K562 (cell line): ENCODE measurements around the gene EGFL7. TPM values are rescaled to one million over a fixed set of nuclear protein-coding genes. Genes with fewer than 3 reads are reported as not detected.

ENCODE experiments used
- ADNP ChIP-seq: fragments of 200-800 bp; sonication (Bioruptor generic); IDR thresholded peaks from 2 replicates; pipeline ENCODE4 v1.6.1; 2016; ENCODE audit warnings: missing genetic modification characterization, missing compliant biosample characterization
- AFF1 ChIP-seq, 2 experiments: fragments of 450-650 bp; IDR thresholded peaks; 2 replicates each; pipeline ENCODE4 v1.6.1; 2018; ENCODE audit warnings: mild to moderate bottlenecking in 2 of 2, low read depth in 1 of 2; ENCODE audit not compliant: partially characterized antibody in 2 of 2
- BCL6 ChIP-seq: fragments of 250-450 bp; sonication (Bioruptor Pico); IDR thresholded peaks from 2 replicates; pipeline ENCODE4 v1.4.0; 2020
- BDP1 ChIP-seq: IDR thresholded peaks from 3 replicates; pipeline ENCODE4 v1.6.1; 2011; ENCODE audit not compliant: insufficient read length, insufficient read depth
- CBX5 ChIP-seq: IDR thresholded peaks from 2 replicates; pipeline ENCODE4 v1.6.1; 2014; ENCODE audit warnings: low read depth, borderline replicate concordance
- FIP1L1 ChIP-seq: fragments of 200-400 bp; formaldehyde crosslinking; IDR thresholded peaks from 2 replicates; pipeline ENCODE4 v1.6.1; 2018; ENCODE audit warnings: mild to moderate bottlenecking, low read depth, low read length; ENCODE audit not compliant: poor library complexity, severe bottlenecking
- FOXA3 ChIP-seq, 2 experiments: fragments of 450-650 bp in 1 of 2; sonication (generic) in 1 of 2; formaldehyde crosslinking; IDR thresholded peaks in 1 of 2; conservative IDR thresholded peaks in 1 of 2; 2 replicates each; pipeline versions ENCODE4 v1.4.0 to v1.8.0; 2020 to 2022; ENCODE audit warnings: mild to moderate bottlenecking in 2 of 2, missing genetic modification reagents in 1 of 2
- GTF3C2 ChIP-seq: IDR thresholded peaks from 3 replicates; pipeline ENCODE4 v1.6.1; 2011; ENCODE audit warnings: borderline replicate concordance, mild to moderate bottlenecking, moderate library complexity; ENCODE audit not compliant: insufficient read length; ENCODE audit errors: extremely low read depth
- HDAC6 ChIP-seq: IDR thresholded peaks from 2 replicates; pipeline ENCODE4 v1.6.1; 2012; ENCODE audit warnings: low read depth, mild to moderate bottlenecking, control low read depth, inconsistent platforms, low read length, moderate library complexity
- ILF3 ChIP-seq: fragments of 450-650 bp; IDR thresholded peaks from 2 replicates; pipeline ENCODE4 v1.6.1; 2018; ENCODE audit warnings: antibody characterized with exemption, mild to moderate bottlenecking, moderate library complexity, borderline replicate concordance
- L3MBTL2 ChIP-seq: fragments of 450-650 bp; IDR thresholded peaks from 2 replicates; pipeline ENCODE4 v1.6.1; 2016; ENCODE audit warnings: mild to moderate bottlenecking, moderate library complexity
- LEF1 ChIP-seq: fragments of 450-650 bp; IDR thresholded peaks from 2 replicates; pipeline ENCODE4 v1.6.1; 2016; ENCODE audit warnings: mild to moderate bottlenecking
- MCM7 ChIP-seq, 2 experiments: fragments of 450-650 bp; IDR thresholded peaks; 2 replicates each; pipeline ENCODE4 v1.6.1; 2016 to 2018
- NELFE ChIP-seq: IDR thresholded peaks from 2 replicates; pipeline ENCODE4 v1.6.1; 2011; ENCODE audit warnings: mild to moderate bottlenecking; ENCODE audit not compliant: insufficient read depth, insufficient read length
- THRA ChIP-seq: fragments of 450-650 bp; IDR thresholded peaks from 2 replicates; pipeline ENCODE4 v1.6.1; 2017; ENCODE audit warnings: mild to moderate bottlenecking, moderate library complexity
- TSC22D4 ChIP-seq: fragments of 450-650 bp; IDR thresholded peaks from 2 replicates; pipeline ENCODE4 v1.6.1; 2016; ENCODE audit warnings: missing genetic modification characterization, missing biosample characterization, control low read depth
- ZFP1 ChIP-seq: fragments of 450-650 bp; formaldehyde crosslinking; IDR thresholded peaks from 2 replicates; pipeline ENCODE4 v1.4.0; 2020; ENCODE audit warnings: mild to moderate bottlenecking, mixed read lengths
- ZKSCAN8 ChIP-seq: fragments of 200-800 bp; sonication (Bioruptor generic); IDR thresholded peaks from 2 replicates; pipeline ENCODE4 v1.6.1; 2016; ENCODE audit warnings: missing genetic modification characterization, missing compliant biosample characterization
- ZNF445 ChIP-seq: fragments of 250-450 bp; sonication (Bioruptor Pico); IDR thresholded peaks from 2 replicates; pipeline ENCODE4 v1.4.0; 2020; ENCODE audit warnings: low read depth, mild to moderate bottlenecking, moderate library complexity
- ZNF75A ChIP-seq: fragments of 450-650 bp; formaldehyde crosslinking; IDR thresholded peaks from 2 replicates; pipeline ENCODE4 v1.4.0; 2020; ENCODE audit warnings: mild to moderate bottlenecking
- ZSCAN29 ChIP-seq: fragments of 450-650 bp; IDR thresholded peaks from 2 replicates; pipeline ENCODE4 v1.6.1; 2017
- polyA plus RNA-seq, 8 experiments: library from polyadenylated mRNA; depleted of rRNA in 4 of 8; stranded (reverse) in 5 of 8; unstranded in 3 of 8; fragments of >200 nt; fragmentation: Nextera tagmentation in 2 of 8; fragmentation: Illumina TruSeq in 1 of 8; extraction: Ambion mirVana in 2 of 8; extraction: Trizol in 1 of 8; gene quantifications; 2 replicates each; pipeline versions ENCODE4 v1.2.1 to v1.2.3, GENCODE V29; 2011 to 2014; ENCODE audit warnings: inconsistent platforms in 1 of 8, missing spikeins in 1 of 8
- total RNA-seq, 7 experiments: library from RNA; depleted of rRNA in 6 of 7; stranded (reverse); fragments of >200 nt in 6 of 7; fragmentation: Illumina TruSeq in 2 of 7; extraction: Trizol in 2 of 7; gene quantifications; 2 replicates each; pipeline versions ENCODE4 v1.2.1 to v1.2.3, GENCODE V29; 2011 to 2021; ENCODE audit warnings: low replicate concordance in 1 of 7

EGFL7 gene
- total and polyA plus RNA-seq, 9 of the 15 experiments (the other 6 are each of a cell fraction or from before 2014, with no cell fraction given): 1.5 to 286 (median 55.5) TPM

- no peak for TF ChIP-seq TSC22D4 (tag)
- TF ChIP-seq BCL6: no peak
- TF ChIP-seq MCM7 (IDR thresholded peaks at IDR 0.05): no peak
- no peak for TF ChIP-seq ADNP (tag)
- no peak for TF ChIP-seq LEF1
- TF ChIP-seq ZNF75A: peak; percentile 67
- TF ChIP-seq CBX5: no peak
- no peak for TF ChIP-seq HDAC6
- TF ChIP-seq GTF3C2: no peak
- TF ChIP-seq ZKSCAN8: no peak
- peak; percentile 66 for TF ChIP-seq ZFP1 (CRISPR knock-in tag)
- no peak for TF ChIP-seq L3MBTL2
- no peak for TF ChIP-seq NELFE
- peak; percentile 98 for TF ChIP-seq FIP1L1
- TF ChIP-seq THRA: no peak
- no peak for TF ChIP-seq FOXA3 (CRISPR knock-in tag; conservative IDR thresholded peaks at IDR 0.05 in 1 of 2, IDR thresholded peaks at IDR 0.05 in 1 of 2)
- peak; percentile 76; the same call in 1 of the 2 replicates for TF ChIP-seq ILF3
- TF ChIP-seq AFF1 (IDR thresholded peaks at IDR 0.05; ENCODE audit: low read depth in 1 of 2, partially characterized antibody in 2 of 2): no peak
- 0 out of 2 replicates have a peak, but pooled peaks have one; percentile 5 for TF ChIP-seq ZNF445
- no peak for TF ChIP-seq BDP1
- TF ChIP-seq ZSCAN29: no peak
Measured at GRCh38 chr9:136673088-136673974, 10.6 kb downstream of the EGFL7 start (continued).
